HEK293 (cell line): ENCODE results near the gene UNC119.

Source experiments
- CTCF ChIA-PET: fragments of 350-600 bp; formaldehyde crosslinking; extraction: SDS; loops from one replicate; lab custom pipeline; 2021; ENCODE audit warnings: antibody characterized with exemption; lab: Yijun Ruan, JAX
- POLR2A ChIA-PET: fragments of 300-600 bp; formaldehyde crosslinking; extraction: SDS; loops from one replicate; lab custom pipeline; 2020; ENCODE audit warnings: antibody characterized with exemption, inconsistent platforms; lab: Yijun Ruan, JAX
- H3K27ac ChIP-seq: fragments of 200-500 bp; sonication (Bioruptor generic); 2 replicates; pipeline ENCODE4 v1.5.1; 2014; ENCODE audit warnings: low read depth, low read length, control low read depth, inconsistent platforms; ENCODE audit errors: extremely low read depth
- H3K36me3 ChIP-seq, 2 experiments: fragments of 200-500 bp in 1 of 2; sonication (Bioruptor generic) in 1 of 2; 1 replicate in 1 of 2; 2 replicates in 1 of 2; pipeline ENCODE4 v1.5.1; 2014 to 2017; ENCODE audit warnings: inconsistent platforms in 2 of 2, low read length in 2 of 2; ENCODE audit not compliant: control insufficient read depth in 2 of 2, insufficient read depth in 1 of 2
- H3K4me1 ChIP-seq: fragments of 200-500 bp; sonication (Bioruptor generic); 2 replicates; pipeline ENCODE4 v1.5.1; 2014; ENCODE audit warnings: mild to moderate bottlenecking, low read length, inconsistent platforms; ENCODE audit not compliant: control insufficient read depth, insufficient read depth
- H3K4me3 ChIP-seq: 2 replicates; pipeline ENCODE4 v1.5.1; 2011; ENCODE audit warnings: low read depth, mild to moderate bottlenecking, control low read depth, low read length, moderate library complexity
- H3K9me3 ChIP-seq: fragments of 200-500 bp; sonication (Bioruptor generic); 2 replicates; pipeline ENCODE4 v1.5.1; 2014; ENCODE audit warnings: low read depth, low read length, inconsistent platforms; ENCODE audit not compliant: control insufficient read depth, insufficient read depth
- EGR2 ChIP-seq: fragments of 450-650 bp; formaldehyde crosslinking; IDR thresholded peaks from 2 replicates; pipeline ENCODE4 v1.5.1; 2016; ENCODE audit warnings: low read depth, missing biosample characterization, missing genetic modification characterization
- PATZ1 ChIP-seq: fragments of 450-650 bp; formaldehyde crosslinking; IDR thresholded peaks from 2 replicates; pipeline ENCODE4 v1.5.1; 2016; ENCODE audit warnings: missing biosample characterization, missing genetic modification characterization
- PRDM1 ChIP-seq: fragments of 450-650 bp; formaldehyde crosslinking; IDR thresholded peaks from 2 replicates; pipeline ENCODE4; 2016; ENCODE audit warnings: missing biosample characterization, missing genetic modification characterization
- RBAK ChIP-seq: fragments of 450-650 bp; formaldehyde crosslinking; IDR thresholded peaks from 2 replicates; pipeline ENCODE4 v1.5.1; 2016; ENCODE audit warnings: missing biosample characterization, missing genetic modification characterization
- SCRT2 ChIP-seq: fragments of 450-650 bp; formaldehyde crosslinking; IDR thresholded peaks from 2 replicates; pipeline ENCODE4 v1.5.1; 2016; ENCODE audit warnings: missing biosample characterization, missing genetic modification characterization
- ZBTB1 ChIP-seq: fragments of 450-650 bp; formaldehyde crosslinking; IDR thresholded peaks from 2 replicates; pipeline ENCODE4 v1.5.1; 2016; ENCODE audit warnings: missing biosample characterization, missing genetic modification characterization
- ZFHX2 ChIP-seq: fragments of 450-650 bp; formaldehyde crosslinking; conservative IDR thresholded peaks from 2 replicates; pipeline ENCODE4 v1.5.1; 2016; ENCODE audit warnings: missing biosample characterization, missing genetic modification characterization
- ZNF121 ChIP-seq: fragments of 450-650 bp; formaldehyde crosslinking; IDR thresholded peaks from 2 replicates; pipeline ENCODE4 v1.5.1; 2016; ENCODE audit warnings: missing biosample characterization, missing genetic modification characterization
- ZNF146 ChIP-seq: fragments of 450-650 bp; formaldehyde crosslinking; IDR thresholded peaks from 2 replicates; pipeline ENCODE4 v1.5.1; 2016; ENCODE audit warnings: missing biosample characterization, missing genetic modification characterization
- ZNF175 ChIP-seq: fragments of 450-650 bp; formaldehyde crosslinking; IDR thresholded peaks from 2 replicates; pipeline ENCODE4 v1.5.1; 2016; ENCODE audit warnings: missing biosample characterization, missing genetic modification characterization
- ZNF335 ChIP-seq: fragments of 450-650 bp; formaldehyde crosslinking; conservative IDR thresholded peaks from 2 replicates; pipeline ENCODE4 v1.5.1; 2016; ENCODE audit warnings: missing biosample characterization, missing genetic modification characterization
- ZNF366 ChIP-seq: fragments of 450-650 bp; formaldehyde crosslinking; conservative IDR thresholded peaks from 2 replicates; pipeline ENCODE4 v1.5.1; 2016; ENCODE audit warnings: missing biosample characterization, missing genetic modification characterization
- ZNF501 ChIP-seq: fragments of 450-650 bp; formaldehyde crosslinking; IDR thresholded peaks from 2 replicates; pipeline ENCODE4 v1.5.1; 2016; ENCODE audit warnings: missing biosample characterization, missing genetic modification characterization
- ZNF623 ChIP-seq: fragments of 450-650 bp; formaldehyde crosslinking; IDR thresholded peaks from 2 replicates; pipeline ENCODE4 v1.5.1; 2016; ENCODE audit warnings: missing biosample characterization, missing genetic modification characterization
- ZNF645 ChIP-seq: fragments of 450-650 bp; formaldehyde crosslinking; IDR thresholded peaks from 2 replicates; pipeline ENCODE4; 2016; ENCODE audit warnings: missing biosample characterization, missing genetic modification characterization
- ZNF792 ChIP-seq: fragments of 450-650 bp; formaldehyde crosslinking; IDR thresholded peaks from 2 replicates; pipeline ENCODE4 v1.5.1; 2016; ENCODE audit warnings: missing biosample characterization, missing genetic modification characterization

UNC119 gene

GRCh38 chr17:28508211-28508724 is 44.2 kb downstream of the UNC119 start:
- H3K36me3 ChIP-seq = no peaks in the 10 kb centered on the region
- no peaks in the 10 kb centered on the region for H3K4me1 ChIP-seq
- ChIA-PET POLR2A (no interaction called here), CTCF (interaction anchor here (0.6 to 2.4 kb wide), 3 partner anchors 14 to 33 kb away, joined by 3 to 8 read pairs (median 4); no protein-coding TSS in a partner anchor)
- TF ChIP-seq RBAK (tag by site-specific recombination) (no peak), ZNF645 (tag by site-specific recombination) (no peak), PRDM1 (tag by site-specific recombination) (peak; percentile 35; the same call in 1 of the 2 replicates), ZNF792 (tag by site-specific recombination) (no peak)
- H3K27ac ChIP-seq = no peak overlapping the region
- H3K4me3 ChIP-seq = no peak overlapping the region
- H3K9me3 ChIP-seq = no peaks in the 10 kb centered on the region

- 0 out of 2 replicates have a peak, but pooled peaks have one; percentile 24 for TF ChIP-seq ZNF335 (tag by site-specific recombination)
- no peak for TF ChIP-seq ZNF146 (tag by site-specific recombination)
- no peak overlapping the region for H3K4me3 ChIP-seq
- no peaks in the 10 kb centered on the region for H3K36me3 ChIP-seq
- ChIA-PET CTCF (interaction anchor here (0.6 to 2.4 kb wide), 4 partner anchors 13 to 645 kb away, joined by 3 to 8 read pairs (median 4); no protein-coding TSS in a partner anchor), POLR2A (no interaction called here)
- H3K4me1 ChIP-seq = no peaks in the 10 kb centered on the region
- no peaks in the 10 kb centered on the region for H3K9me3 ChIP-seq
- H3K27ac ChIP-seq = no peak overlapping the region
Observed at GRCh38 chr17:28507567-28508203, 44.7 kb downstream of the UNC119 start.

- no peaks in the 10 kb centered on the region for H3K36me3 ChIP-seq
- no peak for TF ChIP-seq ZNF175
- TF ChIP-seq ZFHX2 (tag by site-specific recombination) = peak; percentile 28; the same call in 1 of the 2 replicates
- TF ChIP-seq ZNF366 (tag by site-specific recombination) = no peak
- peak; percentile 79 for TF ChIP-seq ZNF121 (tag by site-specific recombination)
- no peak for TF ChIP-seq ZBTB1
- no peak for TF ChIP-seq ZNF623 (tag by site-specific recombination)
- no peak for TF ChIP-seq ZNF501 (tag by site-specific recombination)
- TF ChIP-seq SCRT2 = 0 out of 2 replicates have a peak, but pooled peaks have one; percentile 44
- 0 out of 2 replicates have a peak, but pooled peaks have one; percentile 8 for TF ChIP-seq EGR2 (tag by site-specific recombination)
- no peak for TF ChIP-seq PATZ1 (tag by site-specific recombination)
- H3K27ac ChIP-seq = no peak overlapping the region
- H3K9me3 ChIP-seq = no peaks in the 10 kb centered on the region
- H3K4me1 ChIP-seq = no peaks in the 10 kb centered on the region
- ChIA-PET POLR2A (no interaction called here), CTCF (interaction anchor here (1.2 to 2.4 kb wide), 2 partner anchors 12 to 40 kb away, joined by 3 to 8 read pairs; no protein-coding TSS in a partner anchor)
- H3K4me3 ChIP-seq = no peak overlapping the region
Observed at GRCh38 chr17:28506763-28507487, 45.5 kb downstream of the UNC119 start.
